Activated B cell treated with CpG ODN at 0.5 μM for 24 hours (primary cell): ENCODE data around the gene RNF208. TPM values are rescaled to one million over a fixed set of nuclear protein-coding genes. Genes with fewer than 3 reads are reported as not detected.

Source experiments
- ATAC-seq: fragments of 200-7000 bp; cut with Tn5 transposase; one replicate; pipeline ENCODE4 v1.10.0; 2021; ENCODE audit warnings: low read depth, mild to moderate bottlenecking, moderate library complexity
- CTCF ChIA-PET: fragments of 350-600 bp; sonication (Branson Sonifier 250); formaldehyde crosslinking; loops from one replicate; lab custom pipeline; 2021; ENCODE audit warnings: antibody characterized with exemption; lab: Charles Lee
- POLR2A ChIA-PET: fragments of 350-600 bp; sonication (Branson Sonifier 250); formaldehyde crosslinking; loops from one replicate; lab custom pipeline; 2021; ENCODE audit warnings: antibody characterized with exemption; lab: Charles Lee
- DNase-seq: peaks from one replicate; pipeline ENCODE4 v3.0.0; 2022
- H3K27ac Mint-ChIP-seq: one replicate; pipeline ENCODE4 v1.8.0; 2020; ENCODE audit warnings: mixed read lengths
- H3K27me3 Mint-ChIP-seq: one replicate; pipeline ENCODE4 v1.8.0; 2021; ENCODE audit warnings: mixed read lengths
- H3K36me3 Mint-ChIP-seq: one replicate; pipeline ENCODE4 v1.8.0; 2021; ENCODE audit warnings: low read depth, mixed read lengths
- H3K4me1 Mint-ChIP-seq: one replicate; pipeline ENCODE4 v1.8.0; 2021; ENCODE audit warnings: mixed read lengths
- H3K4me3 Mint-ChIP-seq: one replicate; pipeline ENCODE4 v1.8.0; 2020; ENCODE audit warnings: mild to moderate bottlenecking, mixed read lengths
- H3K9me3 Mint-ChIP-seq: one replicate; pipeline ENCODE4 v1.8.0; 2020; ENCODE audit warnings: mixed read lengths
- CTCF ChIP-seq: fragments of 200-600 bp; IDR thresholded peaks from one replicate; pipeline ENCODE4 v1.8.0; 2022; ENCODE audit warnings: antibody characterized with exemption, mild to moderate bottlenecking
- intact Hi-C: fragments of 100-400 bp; cut with micrococcal nuclease; formaldehyde crosslinking; loops from one replicate; pipeline ENCODE4 v1.15.1; 2024
- total RNA-seq: library from RNA; stranded (reverse); gene quantifications from 2 replicates; pipeline ENCODE4 v1.2.3, GENCODE V29; 2022

RNF208 gene
- total RNA-seq, 1 donor from 2014 or later: 1.1 TPM

DNA sequence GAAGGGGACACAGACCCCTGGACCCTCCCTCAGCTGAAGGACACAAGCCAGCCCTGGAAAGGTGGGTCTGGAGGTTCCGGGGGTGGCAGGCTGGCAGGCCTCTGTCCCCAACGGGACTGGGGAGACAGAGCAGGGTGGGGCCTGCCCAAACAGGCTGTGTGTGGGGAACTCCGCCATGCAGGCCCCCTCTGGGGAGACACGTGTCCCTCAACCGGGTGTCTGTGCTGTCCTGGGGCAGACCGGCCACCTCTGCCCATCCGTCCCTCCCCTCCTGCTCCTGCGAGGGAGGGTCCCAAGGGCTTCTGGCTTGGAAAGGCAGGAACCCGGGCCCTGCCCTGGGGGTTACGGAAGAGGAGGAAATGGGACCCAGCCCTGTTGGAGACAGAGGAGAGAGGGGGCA, 10.1 kb upstream of the RNF208 start:
- H3K4me1 Mint-ChIP-seq: peaks cover 31% of the 10 kb centered on the region
- ATAC-seq (no peak), DNase-seq (no peak)
- H3K27me3 Mint-ChIP-seq: peaks cover 2% of the 10 kb centered on the region
- H3K27ac Mint-ChIP-seq: no peak overlapping the region
- intact Hi-C loops: no loop called here
- no peak overlapping the region for H3K4me3 Mint-ChIP-seq
- no peaks in the 10 kb centered on the region for H3K36me3 Mint-ChIP-seq
- POLR2A ChIA-PET: interaction anchor here (0.6 to 0.8 kb wide), 2 partner anchors 9 to 112 kb away, joined by 3 to 4 read pairs; partner anchors contain the start of gene TUBB4B
- CTCF ChIA-PET: no interaction called here
- no peaks in the 10 kb centered on the region for H3K9me3 Mint-ChIP-seq
- TF ChIP-seq CTCF: no peak

- TF ChIP-seq CTCF: no peak
- Mint-ChIP-seq H3K27ac (no peak overlapping the region), H3K9me3 (no peaks in the 10 kb centered on the region), H3K4me3 (no peak overlapping the region), H3K36me3 (no peaks in the 10 kb centered on the region), H3K27me3 (peaks cover 2% of the 10 kb centered on the region), H3K4me1 (peaks cover 25% of the 10 kb centered on the region)
- no peak for ATAC-seq
- intact Hi-C loops: no loop called here
- DNase-seq: no peak
- CTCF ChIA-PET: no interaction called here
- POLR2A ChIA-PET: interaction anchor here (0.8 kb wide), 1 partner anchor 9 kb away, joined by 3 read pairs; the partner anchor contains the start of gene TUBB4B
Measured at GRCh38 chr9:137231372-137232039, 9.5 kb upstream of the RNF208 start.

- Mint-ChIP-seq H3K4me3 (no peak within 1 kb of the TSS), H3K36me3 (no peaks in the 10 kb centered on the region), H3K27ac (no peak within 1 kb of the TSS), H3K27me3 (peaks cover 2% of the 10 kb centered on the region), H3K4me1 (peaks cover 20% of the 10 kb centered on the region), H3K9me3 (no peaks in the 10 kb centered on the region)
- POLR2A ChIA-PET: interaction anchor here (0.8 kb wide), 1 partner anchor 10 kb away, joined by 3 read pairs; the partner anchor contains the start of gene TUBB4B
- DNase-seq (no peak), ATAC-seq (no peak)
- CTCF ChIA-PET: interaction anchor here (1.5 kb wide), 1 partner anchor 202 kb away, joined by 3 read pairs; no protein-coding TSS in a partner anchor
- intact Hi-C loops: no loop called here
- no peak for TF ChIP-seq CTCF
Measured at GRCh38 chr9:137230705-137231371, 8.8 kb upstream of the RNF208 start, which contains the start of gene SLC34A3. SLC34A3 (plus strand) TSS chr9:137230901; CDS start chr9:137231703, 802 bp downstream.

GRCh38 chr9:137229903-137230704, 8.1 kb upstream of the RNF208 start:
- ATAC-seq: no peak
- Mint-ChIP-seq H3K27me3 (peaks cover 2% of the 10 kb centered on the region), H3K4me1 (peaks cover 18% of the 10 kb centered on the region), H3K36me3 (no peaks in the 10 kb centered on the region), H3K27ac (no peak overlapping the region), H3K4me3 (no peak overlapping the region), H3K9me3 (no peaks in the 10 kb centered on the region)
- ChIA-PET CTCF (interaction anchor here (1.5 kb wide), 1 partner anchor 201 kb away, joined by 3 read pairs; no protein-coding TSS in a partner anchor), POLR2A (no interaction called here)
- intact Hi-C loops: loop anchor here (10.0 kb wide), 2 partner anchors 285 to 345 kb away; partner anchors contain the start of genes C8G, FBXW5 and TRAF2
- DNase-seq: no peak
- no peak for TF ChIP-seq CTCF
